Cardiac fibroblast (primary cell): ENCODE data around the gene MATN3.

ENCODE experiments used
- DNase-seq, 2 donors: peaks; one replicate each; pipeline versions ENCODE4 v3.0.0 to v3.0.0-alpha.2; 2010; ENCODE audit warnings: low read depth in 2 of 2
- H3K4me3 ChIP-seq, 2 donors: replicated peaks in 1 of 2; 1 replicate in 1 of 2; 2 replicates in 1 of 2; pipeline ENCODE4 v1.5.1; 2011; ENCODE audit warnings: low read depth in 2 of 2, low read length in 2 of 2, mild to moderate bottlenecking in 2 of 2, moderate library complexity in 1 of 2
- CTCF ChIP-seq: IDR thresholded peaks from one replicate; pipeline ENCODE4 v1.5.1; 2011; ENCODE audit warnings: low read depth, mild to moderate bottlenecking, low read length, inconsistent platforms

The MATN3 gene

GRCh38 chr2:19955544-19956422 is 56.7 kb downstream of the MATN3 start:
- DNase-seq: peak; percentile 85 to 88
- no peak overlapping the region for H3K4me3 ChIP-seq
- TF ChIP-seq CTCF: peak; percentile 85

DNA sequence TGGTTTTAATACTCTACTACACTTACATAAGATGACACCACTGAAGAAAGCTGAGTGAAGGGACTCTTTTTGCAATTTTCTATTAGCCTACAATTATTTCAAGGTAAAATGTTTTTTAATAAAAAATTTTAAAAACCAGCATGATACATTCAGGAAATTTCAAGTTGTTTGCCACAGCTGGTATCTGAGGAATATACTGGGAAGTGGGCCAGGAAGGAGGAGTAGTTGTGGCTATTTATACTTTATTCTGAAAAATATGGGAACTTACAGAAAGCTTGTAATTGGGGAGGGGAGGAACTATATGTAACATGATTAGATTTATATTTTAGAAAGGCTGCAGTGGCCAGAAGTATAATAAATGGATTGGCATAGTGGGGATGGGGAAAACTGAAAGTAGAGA is 63.4 kb downstream of the MATN3 start:
- peak; percentile 59 to 75 for DNase-seq
- no peak overlapping the region for H3K4me3 ChIP-seq
- no peak for TF ChIP-seq CTCF

- H3K4me3 ChIP-seq: no peak overlapping the region
- no peak for DNase-seq
- TF ChIP-seq CTCF: no peak
Observed at GRCh38 chr2:19947184-19947940, 65.1 kb downstream of the MATN3 start.

DNA sequence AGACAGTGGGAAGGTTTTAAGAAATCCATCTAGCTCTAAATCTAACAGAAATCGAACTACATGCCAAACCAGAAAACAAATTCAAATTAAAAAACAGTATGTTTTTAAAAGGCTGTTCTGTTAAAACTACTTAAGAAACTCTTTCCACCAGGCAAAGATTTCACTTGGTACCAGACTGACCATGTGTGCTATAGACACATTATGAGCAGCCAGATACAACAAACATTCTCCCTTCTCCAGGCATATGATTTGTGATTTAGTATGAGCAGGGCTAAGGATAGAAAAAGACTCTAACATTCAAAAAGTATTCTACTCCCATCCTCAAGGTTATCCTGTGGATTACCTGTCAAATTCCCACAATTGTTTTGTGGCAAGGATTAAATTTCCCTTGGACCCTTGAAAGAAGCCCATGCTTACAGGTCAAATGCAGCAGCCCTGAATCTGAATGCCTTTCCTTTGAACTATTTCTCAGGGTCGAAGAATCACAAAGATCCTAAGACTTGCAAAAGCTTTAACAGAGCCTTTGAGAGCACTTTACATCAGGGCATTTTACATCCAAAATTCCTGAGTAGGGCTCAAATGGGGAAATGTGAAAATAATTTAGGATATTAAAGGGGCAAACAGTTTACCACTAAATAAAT is 68.1 kb downstream of the MATN3 start:
- TF ChIP-seq CTCF: no peak
- H3K4me3 ChIP-seq: no peak overlapping the region
- no peak for DNase-seq

DNA sequence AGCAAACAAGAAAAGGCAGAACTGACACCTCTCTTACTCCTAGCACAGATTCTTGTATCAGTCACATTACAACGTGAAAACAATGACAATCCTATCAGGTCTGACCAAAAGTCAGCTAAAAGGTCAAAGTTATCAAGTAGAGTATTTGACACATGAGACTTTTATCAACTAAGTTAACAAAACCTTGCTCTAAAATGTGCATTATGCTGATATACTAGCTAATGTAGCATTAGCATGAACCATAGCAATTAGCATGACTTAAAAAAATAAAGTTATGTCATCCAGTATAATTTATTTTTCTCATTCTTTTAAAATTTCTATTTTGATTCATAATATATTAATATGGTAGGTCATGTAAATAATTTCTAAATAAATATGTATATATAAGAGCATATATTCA is 69.3 kb downstream of the MATN3 start:
- no peak for TF ChIP-seq CTCF
- no peak overlapping the region for H3K4me3 ChIP-seq
- no peak for DNase-seq

DNA sequence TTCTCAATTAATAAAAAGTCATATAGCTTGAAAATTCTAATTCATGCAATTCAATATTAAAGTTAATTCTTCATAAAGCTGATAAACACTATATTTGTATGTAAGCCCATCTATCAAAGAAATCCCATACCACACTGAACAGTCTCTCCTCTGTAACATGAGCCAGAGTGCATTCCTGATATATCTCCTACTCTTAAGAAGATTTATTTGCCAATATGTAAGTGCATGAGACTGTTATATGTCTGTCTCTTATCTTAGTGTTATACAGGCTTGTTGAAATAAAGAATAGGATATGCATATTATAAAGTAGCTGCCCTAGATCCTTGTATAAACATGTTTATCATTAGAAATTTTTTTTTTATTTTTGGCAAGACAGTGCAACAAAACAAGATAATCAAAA is 70.3 kb downstream of the MATN3 start:
- H3K4me3 ChIP-seq: no peak overlapping the region
- TF ChIP-seq CTCF: no peak
- peak in 1 of 2 donors; percentile 17 for DNase-seq
